Epidermal melanocyte (primary cell): ENCODE data around the gene OSCAR.

Experiments
- DNase-seq: peaks from one replicate; pipeline ENCODE4 v3.0.0; 2011; ENCODE audit warnings: low spot score; ENCODE audit not compliant: insufficient read length

Gene OSCAR, protein sequence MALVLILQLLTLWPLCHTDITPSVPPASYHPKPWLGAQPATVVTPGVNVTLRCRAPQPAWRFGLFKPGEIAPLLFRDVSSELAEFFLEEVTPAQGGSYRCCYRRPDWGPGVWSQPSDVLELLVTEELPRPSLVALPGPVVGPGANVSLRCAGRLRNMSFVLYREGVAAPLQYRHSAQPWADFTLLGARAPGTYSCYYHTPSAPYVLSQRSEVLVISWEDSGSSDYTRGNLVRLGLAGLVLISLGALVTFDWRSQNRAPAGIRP

DNA sequence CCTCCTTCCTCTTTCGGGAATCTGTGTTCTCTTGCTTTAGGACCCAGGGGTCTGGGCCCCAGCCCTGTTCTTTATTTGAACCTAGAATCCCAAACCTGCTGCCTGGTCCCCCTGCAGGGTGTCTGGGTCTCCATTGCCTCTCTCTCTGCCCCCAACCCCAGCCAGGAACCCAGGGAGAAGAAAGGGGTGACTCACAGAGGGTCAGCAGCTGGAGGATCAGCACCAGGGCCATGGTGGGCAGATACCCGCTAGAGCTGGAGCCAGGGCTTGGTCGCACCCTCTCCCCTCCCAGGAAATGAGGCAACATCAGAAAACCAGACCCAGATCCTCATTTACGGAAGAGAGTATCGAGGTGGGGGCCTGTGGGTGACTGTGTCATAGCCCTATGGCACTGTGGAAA is at the start of gene OSCAR:
OSCAR (minus strand) TSS at position 243 of the 400 bp plus-strand sequence; CDS start at position 232, 11 bp downstream.
- DNase-seq = no peak

DNA sequence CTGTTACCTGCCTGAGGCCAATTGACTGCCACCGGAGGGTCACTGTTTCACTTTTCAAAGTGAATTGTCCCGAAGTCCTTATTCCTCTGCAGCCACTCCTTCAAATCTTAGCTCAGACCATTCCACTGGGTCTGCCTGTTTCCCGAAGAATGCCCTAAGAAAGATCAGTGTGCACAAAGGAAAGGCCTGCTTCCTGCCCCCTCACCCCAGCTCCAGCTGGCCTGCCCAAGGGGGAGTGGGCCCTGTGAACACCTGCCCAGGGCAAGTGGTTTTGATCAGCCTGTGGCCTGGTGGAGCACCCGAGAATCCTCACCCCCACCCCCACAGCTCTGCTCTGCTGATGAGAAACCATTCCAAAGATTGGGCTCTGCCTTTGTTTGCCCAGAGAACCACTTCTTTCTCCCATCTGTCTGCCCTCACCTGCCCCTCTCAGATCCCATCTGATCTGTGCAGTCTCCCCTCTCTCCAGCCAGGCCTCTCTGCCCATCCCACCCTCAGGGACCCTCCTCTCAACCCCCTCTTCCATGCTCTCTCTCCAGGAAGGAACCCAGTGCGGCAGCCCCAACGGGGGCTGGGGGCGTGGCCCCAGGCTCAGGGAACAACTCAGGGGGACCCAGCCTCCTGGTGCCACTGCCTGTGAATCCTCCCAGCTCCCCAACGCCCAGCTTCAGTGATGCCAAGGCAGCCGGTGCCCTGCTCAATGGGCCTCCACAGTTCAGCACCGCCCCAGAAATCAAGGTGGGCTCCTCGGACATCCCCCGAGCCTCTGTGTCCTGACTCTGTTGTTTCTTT is 48.6 kb upstream of the OSCAR start:
- no peak for DNase-seq

DNA sequence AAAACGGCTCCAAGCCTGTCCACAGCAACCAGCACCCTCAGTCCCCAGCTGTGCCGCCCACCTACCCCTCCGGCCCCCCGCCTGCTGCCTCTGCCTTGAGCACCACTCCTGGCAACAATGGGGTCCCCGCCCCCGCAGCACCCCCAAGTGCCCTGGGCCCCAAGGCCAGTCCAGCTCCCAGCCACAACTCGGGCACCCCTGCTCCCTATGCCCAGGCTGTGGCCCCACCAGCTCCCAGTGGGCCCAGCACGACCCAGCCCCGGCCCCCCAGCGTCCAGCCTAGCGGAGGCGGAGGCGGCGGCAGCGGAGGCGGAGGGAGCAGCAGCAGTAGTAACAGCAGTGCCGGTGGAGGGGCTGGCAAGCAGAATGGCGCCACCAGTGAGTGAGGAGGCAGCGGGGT is 47.6 kb upstream of the OSCAR start:
- no peak for DNase-seq

DNA sequence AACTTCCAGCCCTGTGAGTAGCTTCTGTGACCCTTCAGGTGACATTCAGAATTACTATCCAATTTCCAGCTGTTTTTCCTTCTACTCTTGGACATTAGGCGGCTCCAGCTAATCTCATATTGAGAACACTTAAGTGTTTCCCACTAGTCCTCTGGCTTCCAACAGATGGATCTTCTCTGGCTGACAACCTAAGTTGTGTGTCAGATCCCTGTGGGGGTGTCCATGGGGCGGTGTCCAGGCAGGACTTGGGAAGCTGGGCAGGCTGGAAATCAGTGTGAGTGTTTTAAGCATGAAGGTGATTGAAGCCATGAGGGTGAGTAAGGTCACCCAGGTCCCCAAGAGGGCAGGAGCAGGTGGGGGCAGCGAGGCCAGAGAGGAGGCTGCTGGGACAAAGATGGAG is 47.1 kb upstream of the OSCAR start:
- DNase-seq = no peak

DNA sequence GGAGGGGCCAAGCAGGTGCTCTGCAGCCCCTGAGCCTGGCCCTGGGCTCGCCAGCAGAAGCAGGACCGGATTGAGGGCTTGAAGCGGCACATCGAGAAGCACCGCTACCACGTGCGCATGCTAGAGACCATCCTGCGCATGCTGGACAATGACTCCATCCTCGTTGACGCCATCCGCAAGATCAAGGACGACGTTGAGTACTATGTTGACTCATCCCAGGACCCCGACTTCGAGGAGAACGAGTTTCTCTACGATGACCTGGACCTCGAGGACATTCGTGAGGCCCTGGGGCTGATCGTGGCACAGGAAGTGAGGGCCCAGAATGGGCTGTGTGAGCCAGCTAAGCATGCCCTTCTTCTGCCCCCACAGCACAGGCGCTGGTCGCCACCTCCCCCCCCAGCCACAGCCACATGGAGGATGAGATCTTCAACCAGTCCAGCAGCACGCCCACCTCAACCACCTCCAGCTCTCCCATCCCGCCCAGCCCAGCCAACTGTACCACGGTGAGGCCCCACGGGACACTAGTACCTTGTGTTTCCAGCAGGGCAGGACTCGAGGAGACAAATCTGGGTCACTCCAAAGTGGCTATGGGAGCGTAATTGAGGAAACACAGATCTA is 45.0 kb upstream of the OSCAR start:
- no peak for DNase-seq

DNA sequence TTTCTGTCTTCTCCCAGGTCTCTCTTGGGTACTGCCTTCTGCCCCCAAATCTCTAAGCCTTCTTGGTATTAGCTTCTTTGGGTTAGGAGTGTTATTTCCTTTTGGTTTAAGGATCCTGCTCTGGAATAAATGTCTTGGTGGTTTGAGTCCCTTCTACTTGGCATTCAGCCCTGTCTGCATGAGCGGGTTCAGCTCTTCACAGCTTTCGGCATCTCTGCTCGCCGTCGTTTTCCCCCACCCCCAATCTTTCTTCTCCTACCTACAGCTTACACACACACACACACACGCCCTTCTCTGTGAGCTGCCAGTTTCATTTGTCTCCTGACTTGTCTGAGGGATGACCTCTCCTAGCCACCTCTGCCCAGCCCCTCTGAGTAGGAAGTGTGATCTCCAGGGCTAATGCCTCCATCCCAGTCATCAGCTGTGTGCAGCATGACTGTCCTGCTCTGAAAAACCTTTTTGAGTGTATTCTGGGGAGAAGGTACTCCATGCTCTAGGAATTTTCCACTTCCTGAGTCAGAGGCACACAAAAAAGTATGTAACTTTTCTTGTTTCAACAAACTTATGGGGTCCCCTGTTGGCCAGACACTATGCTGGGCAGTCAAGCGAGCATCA is 41.7 kb upstream of the OSCAR start:
- no peak for DNase-seq

DNA sequence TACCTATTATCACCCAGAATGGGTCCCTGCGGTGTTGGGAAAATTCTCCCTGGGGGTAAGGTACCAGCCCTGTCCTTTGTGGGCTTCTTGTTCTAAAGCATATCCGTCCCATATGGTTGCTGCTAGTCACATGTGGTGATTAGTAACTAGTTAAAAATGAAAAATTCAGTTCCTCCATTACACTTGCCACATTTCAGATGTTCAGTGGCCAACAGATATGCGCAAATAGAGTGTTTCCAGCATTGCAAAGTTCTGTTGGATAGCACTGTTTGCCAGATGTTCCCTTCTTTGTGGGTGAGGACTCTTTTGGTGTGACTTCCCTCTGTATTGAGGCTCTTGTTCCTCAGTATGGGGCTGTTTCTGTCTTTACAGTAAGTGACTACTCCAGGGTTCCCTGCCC is 40.8 kb upstream of the OSCAR start:
- peak; percentile 41 for DNase-seq

DNA sequence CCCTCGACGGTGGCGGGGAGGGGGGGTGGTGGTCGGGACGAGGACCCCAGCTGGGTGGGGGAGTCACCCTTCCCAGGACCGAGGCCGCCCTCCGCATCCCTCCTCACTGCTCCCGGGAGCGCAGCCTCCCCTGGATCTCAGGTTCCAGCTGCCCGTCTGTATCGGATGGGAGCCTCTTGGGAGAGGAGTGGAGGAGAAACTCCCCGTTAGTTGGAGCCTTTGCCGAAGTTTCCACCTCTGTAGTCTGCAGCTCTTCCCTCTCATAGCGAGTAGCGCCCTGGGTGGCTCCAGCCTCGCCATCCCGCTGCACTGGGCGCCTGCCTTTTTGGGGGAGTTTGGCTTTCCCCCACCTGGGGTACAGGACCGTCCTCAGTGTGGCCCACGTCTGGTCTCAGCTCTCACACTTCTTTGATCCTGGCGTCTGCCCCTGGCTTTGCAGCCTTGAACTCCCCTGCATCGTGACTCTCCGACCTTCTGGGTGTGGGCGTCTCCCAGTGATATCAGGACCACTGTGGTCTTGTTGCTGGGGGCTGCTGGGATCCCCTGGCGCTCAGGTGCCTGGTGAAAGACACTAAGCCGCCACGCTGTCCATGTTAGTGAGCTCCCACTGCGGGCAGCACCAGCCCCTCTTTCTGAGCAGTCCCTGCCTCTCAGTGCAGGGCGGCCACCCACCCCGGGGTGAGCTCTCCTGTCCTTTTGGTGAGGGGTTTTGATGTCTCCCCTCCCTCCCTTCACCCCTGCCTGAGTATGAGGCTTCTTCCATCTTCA is 38.1 kb upstream of the OSCAR start:
- DNase-seq = no peak

DNA sequence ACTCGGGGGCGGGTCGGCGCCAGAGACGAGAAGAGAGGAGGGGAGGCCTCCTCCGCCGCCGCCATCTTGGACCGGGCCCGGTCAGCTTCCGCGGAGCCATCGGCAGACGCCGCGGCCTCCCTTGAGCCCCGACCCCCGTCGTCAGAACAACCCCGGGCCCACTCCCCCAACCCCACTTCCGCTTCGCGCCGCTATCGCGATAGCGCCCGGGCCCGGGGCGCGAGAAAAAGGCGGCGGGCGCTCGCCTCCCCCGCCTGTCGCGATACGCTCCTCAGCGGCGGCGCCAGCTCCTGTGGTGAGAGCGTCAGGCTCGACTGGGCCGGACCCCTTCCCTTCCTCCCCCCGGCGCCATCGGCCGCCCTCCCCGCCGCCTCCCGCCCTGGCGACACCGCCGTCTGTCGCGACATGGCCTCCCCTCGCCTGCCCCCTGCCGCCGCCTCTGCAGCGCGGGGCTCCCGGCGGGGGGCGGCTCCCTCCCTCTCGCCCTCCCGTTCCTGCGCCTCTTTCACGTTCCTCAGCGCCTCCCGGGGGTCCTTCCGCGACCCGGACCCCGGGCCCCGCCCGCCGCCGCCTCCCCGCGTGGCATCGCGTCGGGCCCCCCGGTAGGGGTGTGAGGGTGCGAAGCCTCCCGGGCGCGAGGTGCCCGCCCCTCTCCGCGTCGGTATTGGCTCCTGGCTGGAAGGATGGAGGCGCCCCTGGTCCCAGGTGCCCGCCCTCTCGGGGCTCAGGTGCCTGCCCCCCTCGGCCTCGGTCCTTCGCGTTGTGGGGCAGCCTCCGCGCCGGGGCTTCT is 37.3 kb upstream of the OSCAR start, which contains the start of gene CNOT3:
CNOT3 (plus strand) TSS at position 64 of the 790 bp plus-strand sequence. CDS start 5,217 bp downstream, outside the sequence.
- no peak for DNase-seq

DNA sequence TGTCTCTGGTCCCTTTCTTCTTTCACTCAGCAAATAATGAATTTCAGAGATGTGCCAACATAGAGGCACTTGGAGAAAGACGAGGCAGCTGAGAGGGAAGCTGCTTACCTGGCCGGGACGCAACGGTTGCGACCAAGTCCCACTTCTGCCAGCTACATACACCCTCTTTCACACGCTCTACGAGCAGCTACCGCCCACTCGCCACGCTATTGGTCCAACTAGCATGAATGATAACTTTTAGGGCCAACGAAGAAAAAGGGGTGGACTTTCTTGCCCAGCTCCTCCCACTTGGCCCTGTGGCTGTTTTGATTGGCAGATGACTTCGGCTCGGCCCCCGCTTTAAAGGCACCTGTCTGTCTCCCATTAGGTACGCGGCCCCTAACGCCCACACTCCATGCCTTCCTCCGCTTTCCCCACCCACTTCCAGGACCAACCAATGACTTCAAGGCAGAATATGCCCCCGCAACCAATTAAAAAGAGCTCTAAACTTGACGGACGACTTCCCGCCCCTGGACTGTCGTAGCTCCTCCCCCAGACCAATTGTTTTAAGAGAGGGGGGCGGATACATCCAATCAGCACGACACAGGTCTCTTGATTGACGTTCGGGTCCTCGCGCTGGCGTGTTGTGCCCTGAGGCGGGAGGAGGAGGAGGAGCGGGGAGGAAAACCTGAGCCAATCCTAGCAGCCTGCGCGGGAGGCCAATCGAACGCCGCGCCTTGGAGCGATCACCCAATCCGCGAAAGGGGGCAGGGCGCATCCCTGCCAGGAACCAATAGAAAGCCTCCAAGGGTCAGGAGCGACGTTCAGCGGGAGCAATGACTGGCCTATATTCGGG is 36.5 kb upstream of the OSCAR start:
- peak; percentile 100 for DNase-seq

DNA sequence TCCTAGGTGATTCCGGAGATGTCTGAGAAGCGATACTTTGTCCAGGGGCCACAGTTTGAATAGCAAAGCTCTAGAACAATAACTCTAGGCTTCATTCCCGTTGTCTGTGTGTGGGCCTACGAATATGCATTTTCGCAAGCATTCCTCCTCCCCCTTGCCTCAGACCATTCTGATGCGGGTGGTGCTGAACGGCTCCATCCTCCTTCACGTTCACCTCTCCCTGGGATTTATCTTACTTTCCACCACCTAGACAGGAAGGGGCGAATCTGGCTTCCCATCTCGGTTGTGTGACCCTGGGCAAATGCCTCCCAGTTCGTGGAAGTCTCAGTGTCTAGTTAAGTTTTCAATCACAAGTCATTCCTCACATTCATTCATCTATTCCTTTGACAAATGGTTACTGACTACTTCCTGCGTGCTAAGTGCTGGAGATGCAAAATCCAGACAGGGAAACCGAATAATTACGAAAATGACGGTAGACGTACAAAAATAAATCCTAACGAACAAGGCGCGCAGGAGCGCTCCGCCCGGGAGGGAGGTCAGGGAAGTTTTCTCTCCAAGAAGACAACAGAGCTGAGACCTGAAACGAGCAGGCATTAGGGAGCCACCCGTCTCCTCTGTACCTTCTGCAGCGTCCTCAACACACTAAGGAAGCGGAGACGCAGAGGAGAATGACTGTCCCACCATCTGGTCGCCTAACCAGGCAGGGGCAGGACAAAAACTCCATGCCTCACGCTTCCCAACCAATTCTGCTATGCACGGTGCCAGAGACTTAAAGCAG is 35.7 kb upstream of the OSCAR start:
- peak; percentile 44 for DNase-seq

DNA sequence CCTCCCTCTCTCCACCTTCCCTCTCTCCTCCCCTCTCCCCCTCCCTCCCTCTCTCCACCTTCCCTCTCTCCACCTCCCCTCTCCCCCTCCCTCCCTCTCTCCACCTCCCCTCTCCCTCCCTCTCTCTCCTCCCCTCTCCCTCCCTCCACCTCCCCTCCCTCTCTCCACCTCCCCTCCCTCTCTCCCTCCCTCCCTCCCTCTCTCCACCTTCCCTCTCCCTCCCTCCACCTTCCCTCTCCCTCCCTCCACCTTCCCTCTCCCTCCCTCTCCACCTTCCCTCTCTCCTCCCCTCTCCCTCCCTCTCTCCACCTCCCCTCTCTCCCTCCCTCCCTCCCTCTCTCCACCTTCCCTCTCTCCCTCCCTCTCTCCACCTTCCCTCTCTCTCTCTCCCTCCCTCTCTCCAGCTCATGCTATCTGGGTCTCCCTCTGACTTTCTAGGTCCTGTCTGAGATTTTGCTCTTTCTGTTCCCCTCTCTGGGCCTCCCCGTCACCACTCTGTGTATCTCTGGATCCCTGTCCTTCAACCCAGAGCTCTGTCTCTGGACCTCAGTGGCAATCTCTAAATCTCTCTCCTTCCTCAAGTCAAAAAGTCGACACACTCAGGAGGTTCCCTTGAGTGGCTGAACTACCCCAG is 33.5 kb upstream of the OSCAR start:
- DNase-seq = no peak

DNA sequence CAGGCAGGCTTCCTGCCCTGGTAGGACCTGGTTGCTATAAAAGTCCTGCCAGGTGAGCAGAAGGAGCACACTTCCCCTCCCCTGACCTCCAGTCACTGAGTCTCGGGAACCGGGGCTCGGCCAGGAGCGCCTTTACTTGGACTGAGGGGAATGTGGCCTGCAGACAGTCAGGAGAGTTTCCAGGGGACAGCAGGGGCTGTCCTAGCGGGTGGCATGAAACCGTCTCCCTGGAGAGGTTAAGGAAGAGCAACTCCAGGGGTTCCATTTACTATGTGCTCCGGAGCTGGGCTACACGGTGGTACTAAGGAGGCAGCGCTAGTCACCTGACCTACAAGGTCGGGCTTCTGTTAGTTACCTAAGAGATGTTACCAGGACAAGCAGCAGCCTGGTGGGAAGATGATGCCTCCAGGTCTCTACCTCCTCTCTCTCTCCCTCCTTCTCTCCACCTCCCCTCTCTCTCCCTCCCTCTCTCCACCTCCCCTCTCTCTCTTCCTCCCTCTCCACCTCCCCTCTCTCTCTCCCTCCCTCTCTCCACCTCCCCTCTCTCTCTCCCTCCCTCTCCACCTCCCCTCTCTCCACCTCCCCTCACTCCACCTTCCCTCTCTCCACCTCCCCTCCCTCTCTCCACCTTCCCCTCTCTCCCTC is 32.8 kb upstream of the OSCAR start:
- DNase-seq = no peak

DNA sequence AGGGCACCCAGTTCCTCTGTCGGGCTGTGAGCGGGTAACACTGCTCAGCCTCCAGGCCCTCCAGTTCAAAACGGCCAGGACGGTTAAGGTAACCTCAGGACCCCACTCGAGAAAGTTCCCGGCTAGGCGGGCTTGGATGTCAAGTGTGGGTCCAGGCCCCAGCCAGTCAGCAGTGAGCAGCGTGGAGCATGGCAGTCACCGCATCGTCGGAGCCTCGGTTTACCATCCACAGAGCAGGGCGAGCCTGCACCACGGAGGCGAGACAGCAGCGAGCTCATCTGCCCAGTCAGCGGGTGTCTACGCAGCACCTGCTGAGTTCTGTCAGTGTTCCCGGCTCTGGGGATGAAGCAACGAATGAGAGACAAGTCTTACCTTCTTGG is 29.0 kb upstream of the OSCAR start:
- no peak for DNase-seq

DNA sequence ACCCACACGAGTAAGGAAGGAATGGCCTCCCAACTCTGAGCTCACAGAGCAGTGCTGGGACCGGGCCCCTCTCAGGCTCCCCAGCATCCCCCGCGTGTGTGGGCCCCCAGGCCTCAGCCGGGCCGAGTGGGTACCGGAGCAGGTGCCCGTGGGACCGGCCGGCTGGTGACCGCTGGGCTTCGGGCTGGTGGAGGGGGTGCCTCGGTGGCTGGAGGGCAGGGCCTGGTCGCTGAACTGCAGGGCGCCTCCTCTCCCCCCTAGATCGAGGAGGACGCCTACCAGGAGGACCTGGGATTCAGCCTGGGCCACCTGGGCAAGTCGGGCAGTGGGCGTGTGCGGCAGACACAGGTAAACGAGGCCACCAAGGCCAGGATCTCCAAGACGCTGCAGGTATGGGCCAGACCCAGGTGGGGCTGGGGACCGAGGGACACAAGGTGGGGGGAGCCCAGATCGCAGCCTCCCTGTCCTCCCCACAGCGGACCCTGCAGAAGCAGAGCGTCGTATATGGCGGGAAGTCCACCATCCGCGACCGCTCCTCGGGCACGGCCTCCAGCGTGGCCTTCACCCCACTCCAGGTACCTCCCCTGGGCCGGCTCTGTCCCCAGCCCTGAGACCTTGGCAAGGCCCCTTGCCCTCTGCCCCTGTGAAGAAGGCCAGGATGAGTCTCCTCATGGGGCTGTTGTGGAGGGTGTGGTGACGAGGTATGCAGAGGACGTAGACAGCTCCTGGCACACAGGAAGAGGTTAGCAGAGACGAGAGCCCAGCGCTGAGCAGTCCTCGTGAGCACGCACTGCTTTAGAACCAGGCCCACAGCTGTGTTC is 28.4 kb upstream of the OSCAR start:
- no peak for DNase-seq

DNA sequence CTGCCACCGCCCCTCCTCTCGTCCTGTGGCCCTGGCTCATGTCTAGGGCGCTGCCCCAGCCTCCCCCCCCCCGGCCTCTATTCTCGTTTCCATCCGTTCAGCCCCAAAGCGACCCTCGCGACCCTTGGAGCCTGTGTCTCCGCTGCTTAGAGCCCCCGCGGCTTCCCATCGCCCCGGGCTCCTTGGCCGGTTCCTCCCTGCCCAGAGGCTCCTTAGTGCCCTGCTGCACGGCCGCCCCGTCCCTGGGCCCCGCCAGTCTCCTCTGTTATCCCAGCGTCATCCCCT is 27.8 kb upstream of the OSCAR start:
- no peak for DNase-seq
